OCI-LY7 (cell line): ENCODE results near the gene PRKCA. TPM values are rescaled to one million over a fixed set of nuclear protein-coding genes. Genes with fewer than 3 reads are reported as not detected.

ENCODE experiments used
- BruUV-seq: library from RNA; stranded (reverse); fragments of 400-500 nt; replicated peaks from 2 replicates; lab custom pipeline; 2021; lab: Mats Ljungman, UMichigan
- CTCF ChIA-PET: fragments of 300-600 bp; sonication (Branson Sonifier 250); formaldehyde crosslinking; loops from one replicate; lab custom pipeline; 2022; ENCODE audit warnings: antibody characterized with exemption; ENCODE audit not compliant: unreplicated experiment; lab: Charles Lee
- POLR2A ChIA-PET: fragments of 300-600 bp; sonication (Branson Sonifier 250); formaldehyde crosslinking; loops from one replicate; lab custom pipeline; 2022; ENCODE audit warnings: antibody characterized with exemption; lab: Charles Lee
- DNase-seq: peaks from one replicate; pipeline ENCODE4 v3.0.0-alpha.2; 2015; ENCODE audit warnings: low spot score
- H2AFZ ChIP-seq: fragments of 200-600 bp; sonication (generic), shearing (Covaris generic); 2 replicates; pipeline ENCODE4 v1.6.1; 2014; ENCODE audit warnings: mild to moderate bottlenecking, antibody characterized with exemption, low read length, moderate library complexity
- H3K27ac ChIP-seq: fragments of 200-600 bp; sonication (generic); 2 replicates; pipeline ENCODE4 v1.5.1; 2014; ENCODE audit warnings: mixed run types, low read depth, mild to moderate bottlenecking, moderate library complexity, low read length, inconsistent platforms; ENCODE audit not compliant: poor library complexity, severe bottlenecking
- H3K36me3 ChIP-seq: fragments of 200-600 bp; sonication (generic); 2 replicates; pipeline ENCODE4 v1.6.1; 2014; ENCODE audit warnings: mild to moderate bottlenecking, antibody characterized with exemption, low read length, moderate library complexity, mixed read lengths; ENCODE audit not compliant: insufficient read depth
- H3K4me1 ChIP-seq: fragments of 200-600 bp; sonication (generic); 2 replicates; pipeline ENCODE4 v1.5.1; 2014; ENCODE audit warnings: mild to moderate bottlenecking, low read length; ENCODE audit not compliant: insufficient read depth, poor library complexity, severe bottlenecking
- H3K4me2 ChIP-seq: fragments of 200-600 bp; sonication (generic); 2 replicates; pipeline ENCODE4 v1.6.1; 2014; ENCODE audit warnings: mild to moderate bottlenecking, low read length
- H3K4me3 ChIP-seq: fragments of 200-600 bp; sonication (generic); 2 replicates; pipeline ENCODE4 v1.5.1; 2014; ENCODE audit warnings: mild to moderate bottlenecking, low read depth, low read length; ENCODE audit not compliant: poor library complexity, severe bottlenecking
- H3K79me2 ChIP-seq: fragments of 200-600 bp; sonication (generic); 2 replicates; pipeline ENCODE4 v1.6.1; 2016; ENCODE audit warnings: low read depth, mild to moderate bottlenecking, low read length, moderate library complexity, mixed read lengths; ENCODE audit not compliant: insufficient read depth
- H3K9me2 ChIP-seq: fragments of 200-600 bp; sonication (generic); 2 replicates; pipeline ENCODE4 v1.6.1; 2016; ENCODE audit warnings: mild to moderate bottlenecking, low read length, mixed read lengths; ENCODE audit not compliant: insufficient read depth
- H3K9me3 ChIP-seq: fragments of 200-600 bp; sonication (generic); 2 replicates; pipeline ENCODE4 v1.6.1; 2014; ENCODE audit warnings: mild to moderate bottlenecking, mixed run types, low read length, mixed read lengths
- H4K20me1 ChIP-seq: fragments of 200-600 bp; sonication (generic); 2 replicates; pipeline ENCODE4 v1.6.1; 2014; ENCODE audit warnings: mild to moderate bottlenecking, antibody characterized with exemption, low read length, moderate library complexity, mixed read lengths; ENCODE audit not compliant: insufficient read depth
- CTCF ChIP-seq: fragments of 200-600 bp; sonication (generic); conservative IDR thresholded peaks from 2 replicates; pipeline ENCODE4 v1.5.1; 2014; ENCODE audit warnings: mild to moderate bottlenecking, antibody characterized with exemption, low read length, moderate library complexity, mixed read lengths
- EZH2phosphoT487 ChIP-seq: fragments of 200-600 bp; sonication (generic); IDR thresholded peaks from 2 replicates; pipeline ENCODE4 v1.6.1; 2018; ENCODE audit warnings: low read depth, borderline replicate concordance, mild to moderate bottlenecking, mixed run types, antibody characterized with exemption, low read length, moderate library complexity, mixed read lengths
- intact Hi-C: fragments of 100-400 bp; cut with micrococcal nuclease; formaldehyde crosslinking; loops from one replicate; pipeline ENCODE4 v1.10.0; 2022; ENCODE audit not compliant: unreplicated experiment
- total RNA-seq, 2 experiments: library from RNA; depleted of rRNA in 1 of 2; stranded (reverse); fragments of >200 nt in 1 of 2; shearing (Covaris generic) in 1 of 2; gene quantifications; 2 replicates each; pipeline ENCODE4 v1.2.3, GENCODE V29; 2014 to 2022

PRKCA gene
- total RNA-seq, 2 experiments from 2014 or later, result 6.6 to 32.1 TPM

GRCh38 chr17:66526827-66527226, 224.4 kb downstream of the PRKCA start:
- TF ChIP-seq CTCF (no peak), EZH2phosphoT487 (no peak)
- DNase-seq, result no peak
- H4K20me1 ChIP-seq, result no peaks in the 10 kb centered on the region
- no peak overlapping the region for H3K27ac ChIP-seq
- no peak overlapping the region for H3K4me3 ChIP-seq
- no peaks in the 10 kb centered on the region for H3K36me3 ChIP-seq
- BruUV-seq, result no TSS peak
- H2AFZ ChIP-seq, result no peak overlapping the region
- no peaks in the 10 kb centered on the region for H3K4me1 ChIP-seq
- intact Hi-C loops, result no loop called here
- no peaks in the 10 kb centered on the region for H3K9me3 ChIP-seq
- no peak overlapping the region for H3K4me2 ChIP-seq
- ChIA-PET POLR2A (interaction anchor here (1.0 kb wide), 1 partner anchor 12 kb away, joined by 3 read pairs; no protein-coding TSS in a partner anchor), CTCF (no interaction called here)
- no peaks in the 10 kb centered on the region for H3K9me2 ChIP-seq
- no peaks in the 10 kb centered on the region for H3K79me2 ChIP-seq

GRCh38 chr17:66527335-66527734, 224.9 kb downstream of the PRKCA start:
- intact Hi-C loops, result no loop called here
- ChIA-PET POLR2A (interaction anchor here (1.0 kb wide), 1 partner anchor 11 kb away, joined by 3 read pairs; no protein-coding TSS in a partner anchor), CTCF (no interaction called here)
- Histone ChIP-seq H3K9me3 (no peaks in the 10 kb centered on the region), H3K9me2 (no peaks in the 10 kb centered on the region), H3K27ac (no peak overlapping the region), H3K4me1 (no peaks in the 10 kb centered on the region), H3K79me2 (no peaks in the 10 kb centered on the region), H3K4me2 (no peak overlapping the region), H4K20me1 (no peaks in the 10 kb centered on the region), H3K4me3 (no peak overlapping the region), H3K36me3 (no peaks in the 10 kb centered on the region), H2AFZ (no peak overlapping the region)
- BruUV-seq, result no TSS peak
- TF ChIP-seq EZH2phosphoT487 (no peak), CTCF (no peak)
- DNase-seq, result no peak

- Histone ChIP-seq H3K9me2 (no peaks in the 10 kb centered on the region), H4K20me1 (no peaks in the 10 kb centered on the region), H3K4me3 (no peak overlapping the region), H3K4me1 (no peaks in the 10 kb centered on the region), H2AFZ (no peak overlapping the region), H3K27ac (no peak overlapping the region), H3K4me2 (no peak overlapping the region), H3K36me3 (no peaks in the 10 kb centered on the region), H3K79me2 (no peaks in the 10 kb centered on the region), H3K9me3 (no peaks in the 10 kb centered on the region)
- ChIA-PET CTCF (no interaction called here), POLR2A (interaction anchor here (0.7 to 1.7 kb wide), 3 partner anchors 8 to 925 kb away, joined by 3 to 7 read pairs (median 3); no protein-coding TSS in a partner anchor)
- TF ChIP-seq EZH2phosphoT487, result no peak
- no peak for TF ChIP-seq CTCF
- no TSS peak for BruUV-seq
- DNase-seq, result no peak
- intact Hi-C loops, result no loop called here
Measured at GRCh38 chr17:66531851-66532295, 229.5 kb downstream of the PRKCA start.
